HepG2 (cell line): ENCODE measurements around the gene ZBTB34. TPM values are rescaled to one million over a fixed set of nuclear protein-coding genes. Genes with fewer than 3 reads are reported as not detected.

Experiments
- AFF4 ChIP-seq: sonication (generic); formaldehyde crosslinking; IDR thresholded peaks from 2 replicates; pipeline ENCODE4 v1.4.0; 2020; ENCODE audit warnings: missing genetic modification reagents
- ARID3A ChIP-seq: IDR thresholded peaks from 2 replicates; pipeline ENCODE4 v1.6.1; 2012; ENCODE audit warnings: low read depth, low read length, improper control_type of control experiment
- ARID5B ChIP-seq: IDR thresholded peaks from 2 replicates; pipeline ENCODE4 v1.4.0; 2020; ENCODE audit warnings: mild to moderate bottlenecking, missing genetic modification reagents
- BHLHE40 ChIP-seq: IDR thresholded peaks from 2 replicates; pipeline ENCODE4 v1.6.1; 2011; ENCODE audit warnings: low read length, improper control_type of control experiment
- CREB1 ChIP-seq, 2 experiments: fragments of 450-650 bp in 1 of 2; IDR thresholded peaks; 2 replicates each; pipeline ENCODE4 v1.6.1; 2016 to 2017; ENCODE audit warnings: control low read depth in 1 of 2, mild to moderate bottlenecking in 1 of 2, missing compliant biosample characterization in 1 of 2, missing genetic modification characterization in 1 of 2
- FOXA1 ChIP-seq, 2 experiments: fragments of 450-650 bp in 1 of 2; sonication (generic) in 1 of 2; formaldehyde crosslinking in 1 of 2; IDR thresholded peaks; 2 replicates each; pipeline versions ENCODE4 v1.4.0 to v1.6.1; 2016 to 2020; ENCODE audit warnings: missing genetic modification reagents in 1 of 2
- HDAC2 ChIP-seq: sonication (generic); formaldehyde crosslinking; IDR thresholded peaks from 2 replicates; pipeline ENCODE4 v1.4.0; 2020; ENCODE audit warnings: missing genetic modification reagents
- HMG20A ChIP-seq: IDR thresholded peaks from 2 replicates; pipeline ENCODE4 v1.6.1; 2016; ENCODE audit warnings: borderline replicate concordance
- KLF6 ChIP-seq: IDR thresholded peaks from 2 replicates; pipeline ENCODE4 v1.8.0; 2016; ENCODE audit warnings: missing biosample characterization, missing genetic modification reagents
- RFX5 ChIP-seq: IDR thresholded peaks from 2 replicates; pipeline ENCODE4 v1.6.1; 2011; ENCODE audit warnings: low read depth, low read length, improper control_type of control experiment
- SAP130 ChIP-seq: IDR thresholded peaks from 2 replicates; pipeline ENCODE4 v1.6.1; 2016; ENCODE audit warnings: low read depth
- SMAD9 ChIP-seq: sonication (generic); formaldehyde crosslinking; IDR thresholded peaks from 2 replicates; pipeline ENCODE4 v1.5.1; 2020; ENCODE audit warnings: mild to moderate bottlenecking, missing genetic modification reagents
- SOX5 ChIP-seq: IDR thresholded peaks from 2 replicates; pipeline ENCODE4 v1.6.1; 2016; ENCODE audit warnings: borderline replicate concordance
- SOX6 ChIP-seq, 2 experiments: fragments of 450-650 bp in 1 of 2; sonication (generic) in 1 of 2; formaldehyde crosslinking in 1 of 2; IDR thresholded peaks; 2 replicates each; pipeline versions ENCODE4 v1.4.0 to v1.6.1; 2017 to 2020; ENCODE audit warnings: antibody characterized with exemption in 1 of 2, mild to moderate bottlenecking in 1 of 2, missing genetic modification reagents in 1 of 2
- TBX2 ChIP-seq: sonication (generic); formaldehyde crosslinking; IDR thresholded peaks from 2 replicates; pipeline ENCODE4 v1.5.0; 2020; ENCODE audit warnings: missing genetic modification reagents, mild to moderate bottlenecking, borderline replicate concordance
- TCF7 ChIP-seq: sonication (generic); IDR thresholded peaks from 2 replicates; pipeline ENCODE4 v1.6.1; 2016; ENCODE audit warnings: antibody characterized with exemption, low read depth
- ZNF10 ChIP-seq: sonication (generic); formaldehyde crosslinking; IDR thresholded peaks from 2 replicates; pipeline ENCODE4 v1.4.0; 2020; ENCODE audit warnings: mild to moderate bottlenecking, low read depth, missing genetic modification reagents, borderline replicate concordance
- ZNF335 ChIP-seq: sonication (generic); formaldehyde crosslinking; IDR thresholded peaks from 2 replicates; pipeline ENCODE4 v1.4.0; 2020; ENCODE audit warnings: missing genetic modification reagents
- ZNF496 ChIP-seq: sonication (generic); formaldehyde crosslinking; IDR thresholded peaks from 2 replicates; pipeline ENCODE4 v1.8.1; 2023; ENCODE audit warnings: mild to moderate bottlenecking, moderate library complexity, missing genetic modification reagents; ENCODE audit not compliant: insufficient replicate concordance
- ZNF607 ChIP-seq: sonication (generic); formaldehyde crosslinking; IDR thresholded peaks from 2 replicates; pipeline ENCODE4 v1.5.1; 2020; ENCODE audit warnings: missing genetic modification reagents, mild to moderate bottlenecking, borderline replicate concordance
- polyA plus RNA-seq, 8 experiments: library from polyadenylated mRNA; depleted of rRNA in 3 of 8; stranded (reverse) in 7 of 8; unstranded in 1 of 8; fragments of >200 nt; fragmentation: Illumina TruSeq in 4 of 8; extraction: Trizol in 4 of 8; gene quantifications; 2 replicates each; pipeline versions ENCODE4 v1.2.1 to v1.2.3, GENCODE V29; 2011 to 2016; ENCODE audit warnings: low read depth in 4 of 8, missing spikeins in 1 of 8, mixed read lengths in 1 of 8; ENCODE audit not compliant: insufficient read depth in 1 of 8
- total RNA-seq, 5 experiments: library from RNA; depleted of rRNA; stranded (reverse); fragments of >200 nt; fragmentation: Illumina TruSeq; extraction: Trizol; gene quantifications; 2 replicates each; pipeline ENCODE4 v1.2.3, GENCODE V29; 2016; ENCODE audit warnings: low read depth in 1 of 5

ZBTB34 gene
- total and polyA plus RNA-seq, 2 of the 13 experiments (the other 11 are each of a cell fraction or from before 2014, with no cell fraction given) = 5.9 to 8.7 TPM

- TF ChIP-seq KLF6 (CRISPR knock-in tag) = 0 out of 2 replicates have a peak, but pooled peaks have one; percentile 21
- TF ChIP-seq ZNF496 (CRISPR knock-in tag) = no peak
- no peak for TF ChIP-seq ZNF335 (CRISPR knock-in tag)
- no peak for TF ChIP-seq ZNF10 (CRISPR knock-in tag)
- peak; percentile 92 for TF ChIP-seq BHLHE40
- peak; percentile 54 for TF ChIP-seq ARID5B
- no peak for TF ChIP-seq ARID3A
- no peak for TF ChIP-seq CREB1 (IDR thresholded peaks at IDR 0.05)
- 0 out of 2 replicates have a peak, but pooled peaks have one; percentile 12 for TF ChIP-seq CREB1 (CRISPR knock-in tag; IDR thresholded peaks at IDR 0.05)
- no peak for TF ChIP-seq SOX6 (IDR thresholded peaks at IDR 0.05)
- peak; percentile 41 for TF ChIP-seq SOX6 (CRISPR knock-in tag; IDR thresholded peaks at IDR 0.05)
- TF ChIP-seq HMG20A = peak; percentile 21; the same call in 1 of the 2 replicates
- 0 out of 2 replicates have a peak, but pooled peaks have one; percentile 21 for TF ChIP-seq HDAC2 (CRISPR knock-in tag)
- TF ChIP-seq TBX2 (CRISPR knock-in tag) = peak; percentile 59; the same call in 1 of the 2 replicates
- TF ChIP-seq TCF7 = peak; percentile 63
- TF ChIP-seq SMAD9 (CRISPR knock-in tag) = no peak
- no peak for TF ChIP-seq ZNF607
- no peak for TF ChIP-seq FOXA1 (IDR thresholded peaks at IDR 0.05)
- TF ChIP-seq FOXA1 (CRISPR knock-in tag; IDR thresholded peaks at IDR 0.05) = 0 out of 2 replicates have a peak, but pooled peaks have one; percentile 7
- TF ChIP-seq SOX5 (CRISPR knock-in tag) = peak; percentile 56; the same call in 1 of the 2 replicates
- TF ChIP-seq RFX5 = no peak
- TF ChIP-seq AFF4 (CRISPR knock-in tag) = no peak
- peak; percentile 68 for TF ChIP-seq SAP130 (CRISPR knock-in tag)
Measured at GRCh38 chr9:126854734-126855133, 5.7 kb upstream of the ZBTB34 start (continued).
